K562 treated with DMSO at 1 percent for 48 hours (cell line): ENCODE measurements around the gene GTF2H1. TPM values are rescaled to one million over a fixed set of nuclear protein-coding genes. Genes with fewer than 3 reads are reported as not detected.

Source experiments
- total RNA-seq: library from RNA; unstranded; fragments of 300-600 nt; gene quantifications from 2 replicates; pipeline ENCODE4 v1.2.3, GENCODE V29; 2022; ENCODE audit warnings: low replicate concordance; ENCODE audit errors: extremely low read depth

The GTF2H1 gene
- total RNA-seq = not detected in 2 replicates

GRCh38 chr11:18321969-18322711 lies at the start of gene GTF2H1, which contains the start of gene HPS5:
Gene GTF2H1, plus strand, starts transcription at chr11:18322567. Its CDS starts 10,508 bp downstream, at chr11:18333075.
Gene HPS5, minus strand, starts transcription at chr11:18322140. Its CDS starts 4,282 bp downstream, at chr11:18317858.

GRCh38 chr11:18394275-18394927 lies 72.0 kb downstream of the GTF2H1 start, which contains the start of gene LDHA:
Gene LDHA, plus strand, starts transcription at chr11:18394563. Its CDS starts 2,280 bp downstream, at chr11:18396843.

Other genes with a start within 250 kb of the GTF2H1 start
- not detected in 2 replicates for gene SAAL1, start 216.5 kb upstream of the GTF2H1 start, total RNA-seq
- not detected in 2 replicates for gene MRGPRX3, start 190.0 kb upstream of the GTF2H1 start, total RNA-seq
- gene MRGPRX4, start 149.7 kb upstream of the GTF2H1 start, total RNA-seq = not detected in 2 replicates
- not detected in 2 replicates for gene SAA4, start 85.8 kb upstream of the GTF2H1 start, total RNA-seq
- gene SAA2, start 73.9 kb upstream of the GTF2H1 start, total RNA-seq = not detected in 2 replicates
- gene SAA1, start 56.3 kb upstream of the GTF2H1 start, total RNA-seq = not detected in 2 replicates
- not detected in 2 replicates for gene HPS5, start 427 bp upstream of the GTF2H1 start, total RNA-seq
- 828 TPM in 1 of 2 replicates, not detected in the other for gene LDHA, start 72.0 kb downstream of the GTF2H1 start, total RNA-seq
- not detected in 2 replicates for gene LDHC, start 89.8 kb downstream of the GTF2H1 start, total RNA-seq
- not detected in 2 replicates for gene LDHAL6A, start 133.3 kb downstream of the GTF2H1 start, total RNA-seq
- not detected in 2 replicates for gene TSG101, start 204.4 kb downstream of the GTF2H1 start, total RNA-seq